Kidney tubule cell (primary cell): ENCODE measurements around the gene TRAF1.
A peak's percentile ranks its signal among the peaks of the same experiment; 100 is the strongest.

Source experiments
- DNase-seq: peaks from one replicate; pipeline ENCODE4 v3.0.0-alpha.2; 2018; ENCODE audit warnings: low spot score

The TRAF1 gene

GRCh38 chr9:120890320-120891244, 36.0 kb downstream of the TRAF1 start:
- no peak for DNase-seq

GRCh38 chr9:120889606-120890271, 36.9 kb downstream of the TRAF1 start:
- DNase-seq: no peak

GRCh38 chr9:120888626-120889025, 38.0 kb downstream of the TRAF1 start:
- DNase-seq: no peak

GRCh38 chr9:120886490-120886967, 40.1 kb downstream of the TRAF1 start:
- peak; percentile 92 for DNase-seq

GRCh38 chr9:120885958-120886357, 40.6 kb downstream of the TRAF1 start:
- no peak for DNase-seq

GRCh38 chr9:120885457-120885856, 41.1 kb downstream of the TRAF1 start:
- no peak for DNase-seq

GRCh38 chr9:120883608-120883996, 43.0 kb downstream of the TRAF1 start:
- no peak for DNase-seq

GRCh38 chr9:120882935-120883607, 43.5 kb downstream of the TRAF1 start:
- DNase-seq: peak; percentile 73

- DNase-seq: no peak
Observed at GRCh38 chr9:120879446-120879845, 47.1 kb downstream of the TRAF1 start.

- no peak for DNase-seq
Observed at GRCh38 chr9:120878188-120879130, 48.1 kb downstream of the TRAF1 start.

GRCh38 chr9:120877276-120878034, 49.1 kb downstream of the TRAF1 start:
- peak; percentile 68 for DNase-seq

GRCh38 chr9:120876842-120877240, 49.8 kb downstream of the TRAF1 start, which contains the start of gene PHF19:
TSS of gene PHF19 (minus strand) at chr9:120877188. CDS start at chr9:120874741, 2,447 bp downstream.
- peak; percentile 42 for DNase-seq

- peak; percentile 96 for DNase-seq
Observed at GRCh38 chr9:120875954-120876841, 50.4 kb downstream of the TRAF1 start.

GRCh38 chr9:120875643-120875953, 51.0 kb downstream of the TRAF1 start:
- no peak for DNase-seq

GRCh38 chr9:120875195-120875565, 51.4 kb downstream of the TRAF1 start:
- DNase-seq: no peak

- DNase-seq: no peak
Observed at GRCh38 chr9:120874226-120875194, 52.1 kb downstream of the TRAF1 start.

GRCh38 chr9:120873512-120873911, 53.1 kb downstream of the TRAF1 start:
- peak; percentile 97 for DNase-seq

- DNase-seq: no peak
Observed at GRCh38 chr9:120872791-120873502, 53.6 kb downstream of the TRAF1 start.
